Measurements from ENCODE around the gene SH2D1B. TPM values are rescaled to one million over a fixed set of nuclear protein-coding genes. Genes with fewer than 3 reads are reported as not detected.

The SH2D1B gene
- total and polyA plus RNA-seq, 9 donors, result 0.10 to 0.40 (median 0.12) TPM; not detected in 6

DNA sequence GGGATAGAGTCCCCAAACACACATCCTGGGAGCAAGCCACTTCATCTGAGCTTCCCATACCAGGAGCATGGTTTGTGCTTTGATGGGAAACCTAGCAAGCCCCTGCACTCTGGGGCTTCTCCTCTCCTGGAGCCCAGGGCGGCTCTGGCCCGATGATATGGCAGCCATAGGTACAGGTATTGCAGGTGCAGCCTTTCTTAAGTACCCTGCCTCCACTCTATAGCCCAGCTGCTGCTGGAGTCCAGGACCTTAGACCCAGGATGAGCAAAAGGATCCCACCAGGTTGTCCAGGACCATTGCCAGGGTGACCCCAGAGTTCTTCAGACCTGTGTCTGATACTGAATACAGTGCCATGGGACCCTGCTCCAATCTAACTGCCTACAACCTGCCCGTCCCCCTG lies 26.2 kb downstream of the SH2D1B start:
- H3K4me3 ChIP-seq, result no peak overlapping the region
- TF ChIP-seq, protein P1, sequence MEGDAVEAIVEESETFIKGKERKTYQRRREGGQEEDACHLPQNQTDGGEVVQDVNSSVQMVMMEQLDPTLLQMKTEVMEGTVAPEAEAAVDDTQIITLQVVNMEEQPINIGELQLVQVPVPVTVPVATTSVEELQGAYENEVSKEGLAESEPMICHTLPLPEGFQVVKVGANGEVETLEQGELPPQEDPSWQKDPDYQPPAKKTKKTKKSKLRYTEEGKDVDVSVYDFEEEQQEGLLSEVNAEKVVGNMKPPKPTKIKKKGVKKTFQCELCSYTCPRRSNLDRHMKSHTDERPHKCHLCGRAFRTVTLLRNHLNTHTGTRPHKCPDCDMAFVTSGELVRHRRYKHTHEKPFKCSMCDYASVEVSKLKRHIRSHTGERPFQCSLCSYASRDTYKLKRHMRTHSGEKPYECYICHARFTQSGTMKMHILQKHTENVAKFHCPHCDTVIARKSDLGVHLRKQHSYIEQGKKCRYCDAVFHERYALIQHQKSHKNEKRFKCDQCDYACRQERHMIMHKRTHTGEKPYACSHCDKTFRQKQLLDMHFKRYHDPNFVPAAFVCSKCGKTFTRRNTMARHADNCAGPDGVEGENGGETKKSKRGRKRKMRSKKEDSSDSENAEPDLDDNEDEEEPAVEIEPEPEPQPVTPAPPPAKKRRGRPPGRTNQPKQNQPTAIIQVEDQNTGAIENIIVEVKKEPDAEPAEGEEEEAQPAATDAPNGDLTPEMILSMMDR (IDR thresholded peaks at IDR 0.05), result no peak
- TF ChIP-seq EP300 (IDR thresholded peaks at IDR 0.05) (no peak), POLR2A (IDR thresholded peaks at IDR 0.05) (no peak)
- intact Hi-C loops (cut with DNase I), result no loop called here
- no peak overlapping the region for H3K27ac ChIP-seq
- DNase-seq, result no peak
- H3K4me1 ChIP-seq (ENCODE audit: insufficient read depth), result peaks cover 6% of the 10 kb centered on the region
- WGBS, 3 donors, result 86 to 100% (median 96%) methylated on average over 3 of the region's 3 CpGs
- H3K36me3 ChIP-seq, result no peaks in the 10 kb centered on the region
- no peaks in the 10 kb centered on the region for H3K27me3 ChIP-seq
- no peaks in the 10 kb centered on the region for H3K9me3 ChIP-seq

DNA sequence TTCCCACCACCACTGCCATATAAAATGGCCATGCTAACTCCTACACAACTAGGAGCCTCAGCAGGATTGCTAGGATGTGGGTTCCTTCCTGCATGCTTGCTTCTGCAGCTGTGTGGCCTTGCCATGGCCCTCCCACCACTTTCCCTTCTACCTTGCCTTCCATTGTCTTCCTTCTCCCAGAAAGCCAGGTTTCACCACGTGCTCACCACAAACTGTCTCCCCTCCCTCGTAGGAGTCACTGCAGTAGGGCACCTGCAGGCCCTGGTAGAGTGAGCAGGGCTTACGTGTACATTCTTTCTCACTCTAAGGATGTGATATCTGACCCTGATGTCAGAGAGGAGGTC lies 26.7 kb downstream of the SH2D1B start:
- intact Hi-C loops (cut with DNase I), result no loop called here
- no peak overlapping the region for H3K4me3 ChIP-seq
- no peak for DNase-seq
- no peaks in the 10 kb centered on the region for H3K9me3 ChIP-seq
- 83 to 91% (median 87%) methylated on average over 3 of the region's 3 CpGs for WGBS, 3 donors
- peaks cover 6% of the 10 kb centered on the region for H3K4me1 ChIP-seq (ENCODE audit: insufficient read depth)
- no peak for TF ChIP-seq POLR2A (IDR thresholded peaks at IDR 0.05)
- no peak for TF ChIP-seq EP300 (IDR thresholded peaks at IDR 0.05)
- TF ChIP-seq, protein P1 (IDR thresholded peaks at IDR 0.05), result no peak
- no peak overlapping the region for H3K27ac ChIP-seq
- H3K27me3 ChIP-seq, result no peaks in the 10 kb centered on the region
- H3K36me3 ChIP-seq, result no peaks in the 10 kb centered on the region

DNA sequence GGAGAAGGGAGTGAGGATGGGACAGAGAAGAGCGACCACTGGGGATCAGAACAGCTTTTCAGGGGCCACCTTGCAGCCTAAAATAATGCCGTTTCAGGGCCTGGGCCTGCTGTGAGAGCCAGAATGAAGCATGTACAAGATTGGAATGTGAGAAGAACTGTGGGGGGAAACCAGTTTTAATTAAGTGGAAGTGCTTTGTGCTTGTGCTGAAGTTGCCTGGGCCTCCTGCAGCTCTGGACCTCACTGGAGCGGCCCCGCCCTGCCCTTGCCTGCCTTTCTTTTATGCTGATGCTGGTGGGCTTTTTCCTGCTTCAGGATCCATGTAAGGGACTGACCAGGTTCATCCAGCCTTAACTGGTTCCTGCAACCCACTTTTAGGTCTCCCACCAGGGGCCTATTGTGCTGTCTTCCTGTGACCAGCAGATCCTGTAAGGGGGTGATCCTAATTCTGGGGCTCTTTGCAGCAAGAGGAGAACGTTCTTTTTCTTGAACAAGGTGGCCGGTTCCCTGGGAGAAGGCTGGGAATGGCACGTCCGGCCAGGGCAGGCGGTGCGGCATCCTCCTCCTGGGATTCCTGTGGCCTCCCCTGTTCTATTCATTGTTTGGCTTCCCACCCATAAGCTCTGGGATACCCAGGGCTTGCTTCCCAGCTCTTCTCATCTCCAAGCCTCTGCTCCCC lies 27.2 kb downstream of the SH2D1B start:
- intact Hi-C loops (cut with DNase I), result no loop called here
- Histone ChIP-seq H3K4me3 (no peak overlapping the region), H3K27me3 (no peaks in the 10 kb centered on the region), H3K27ac (no peak overlapping the region), H3K9me3 (no peaks in the 10 kb centered on the region), H3K4me1 (ENCODE audit: insufficient read depth) (peaks cover 6% of the 10 kb centered on the region), H3K36me3 (no peaks in the 10 kb centered on the region)
- TF ChIP-seq EP300 (IDR thresholded peaks at IDR 0.05) (no peak), POLR2A (IDR thresholded peaks at IDR 0.05) (no peak)
- TF ChIP-seq, protein P1 (IDR thresholded peaks at IDR 0.05), result no peak
- DNase-seq, result no peak
- WGBS, 3 donors, result 93 to 94% (median 93%) methylated on average over 10 of the region's 10 CpGs

DNA sequence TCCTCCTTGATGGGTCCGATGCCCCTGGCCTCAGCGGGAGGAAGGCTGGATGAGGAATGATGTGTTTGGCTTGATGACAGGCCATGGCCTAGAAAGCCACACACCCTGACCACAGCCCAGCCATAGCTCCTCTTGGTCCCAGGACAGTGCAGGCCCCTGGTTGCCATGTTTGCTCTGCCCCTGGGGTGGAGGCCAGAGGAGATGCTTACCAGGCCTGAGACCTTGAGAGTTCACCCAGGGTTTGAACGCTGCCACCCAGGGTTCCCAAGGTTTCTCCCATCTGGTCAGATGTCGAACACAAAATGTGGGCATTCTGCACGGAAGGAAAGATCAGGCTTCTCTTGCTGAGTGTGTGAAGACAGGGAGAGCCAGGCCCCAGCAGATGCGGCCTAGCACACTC lies 27.8 kb downstream of the SH2D1B start:
- no peak for TF ChIP-seq EP300 (IDR thresholded peaks at IDR 0.05)
- Histone ChIP-seq H3K4me1 (ENCODE audit: insufficient read depth) (peaks cover 6% of the 10 kb centered on the region), H3K9me3 (no peaks in the 10 kb centered on the region), H3K27ac (no peak overlapping the region), H3K36me3 (no peaks in the 10 kb centered on the region), H3K4me3 (no peak overlapping the region), H3K27me3 (no peaks in the 10 kb centered on the region)
- WGBS, 3 donors, result 79 to 92% (median 90%) methylated on average over 6 of the region's 6 CpGs
- intact Hi-C loops (cut with DNase I), result no loop called here
- no peak for DNase-seq

DNA sequence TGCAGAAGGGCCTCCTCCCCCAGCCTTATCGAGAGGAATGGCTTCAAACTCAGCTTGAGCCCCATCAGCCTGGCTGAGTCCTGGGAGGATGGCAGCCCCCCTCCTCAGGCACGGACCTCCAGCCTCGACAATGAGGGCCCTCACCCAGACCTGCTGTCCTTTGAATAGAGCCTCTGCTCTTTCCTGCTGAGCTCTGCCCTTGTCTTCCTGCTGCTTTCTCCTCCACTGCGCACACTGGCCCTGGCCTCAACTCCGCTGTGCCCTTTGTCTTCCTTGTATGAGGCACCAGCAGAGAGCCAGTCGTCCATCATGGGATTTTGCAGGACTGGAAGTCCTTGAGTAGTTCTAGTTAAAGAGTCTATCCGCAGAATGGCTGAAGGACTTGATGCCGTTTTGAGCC lies 28.4 kb downstream of the SH2D1B start:
- intact Hi-C loops (cut with DNase I), result no loop called here
- Histone ChIP-seq H3K36me3 (no peaks in the 10 kb centered on the region), H3K9me3 (no peaks in the 10 kb centered on the region), H3K27ac (no peak overlapping the region), H3K27me3 (no peaks in the 10 kb centered on the region), H3K4me3 (no peak overlapping the region), H3K4me1 (ENCODE audit: insufficient read depth) (peaks cover 4% of the 10 kb centered on the region)
- TF ChIP-seq, protein P1 (IDR thresholded peaks at IDR 0.05), result no peak
- TF ChIP-seq EP300 (IDR thresholded peaks at IDR 0.05) (no peak), POLR2A (IDR thresholded peaks at IDR 0.05) (no peak)
- 92 to 97% (median 93%) methylated on average over 8 of the region's 8 CpGs for WGBS, 3 donors
- DNase-seq, result no peak
